Measurements from ENCODE around the gene ST3GAL2. TPM values are rescaled to one million over a fixed set of nuclear protein-coding genes. Genes with fewer than 3 reads are reported as not detected.
A peak's percentile ranks its signal among the peaks of the same experiment; 100 is the strongest.

ST3GAL2 gene
- total and polyA plus RNA-seq, 10 of the 15 experiments (the other 5 are each of a cell fraction or from before 2014, with no cell fraction given), result 0.95 to 61.7 (median 25.9) TPM

- TF ChIP-seq EED (IDR thresholded peaks at IDR 0.05; ENCODE audit: low read depth) (peak; percentile 93), ELK1 (IDR thresholded peaks at IDR 0.05; ENCODE audit: low read depth, low read length) (no peak), PRDM15 (CRISPR knock-in tag; IDR thresholded peaks at IDR 0.05) (no peak), IRF4 (IDR thresholded peaks at IDR 0.05; ENCODE audit: low read depth, low read length) (peak; percentile 94), E4F1 (IDR thresholded peaks at IDR 0.05; ENCODE audit: borderline replicate concordance, partially characterized antibody) (no peak), SREBF1 (IDR thresholded peaks at IDR 0.05; ENCODE audit: low read length) (no peak), HDAC2 (IDR thresholded peaks at IDR 0.05) (no peak), YY1 (IDR thresholded peaks at IDR 0.05; ENCODE audit: low read depth, low read length) (peak; percentile 55; the same call in 1 of the 2 replicates), ZBTB4 (CRISPR knock-in tag; IDR thresholded peaks at IDR 0.05) (no peak), LARP7 (IDR thresholded peaks at IDR 0.05) (no peak), POLR2AphosphoS5 (IDR thresholded peaks at IDR 0.05; ENCODE audit: low read length) (peak; percentile 60; the same call in 1 of the 2 replicates), TBL1XR1 (IDR thresholded peaks at IDR 0.05; ENCODE audit: low read depth, low read length) (peak; percentile 70), RAD21 (IDR thresholded peaks at IDR 0.05; ENCODE audit: insufficient read depth, low read depth, low read length) (no peak)
- TF ChIP-seq, protein P1, sequence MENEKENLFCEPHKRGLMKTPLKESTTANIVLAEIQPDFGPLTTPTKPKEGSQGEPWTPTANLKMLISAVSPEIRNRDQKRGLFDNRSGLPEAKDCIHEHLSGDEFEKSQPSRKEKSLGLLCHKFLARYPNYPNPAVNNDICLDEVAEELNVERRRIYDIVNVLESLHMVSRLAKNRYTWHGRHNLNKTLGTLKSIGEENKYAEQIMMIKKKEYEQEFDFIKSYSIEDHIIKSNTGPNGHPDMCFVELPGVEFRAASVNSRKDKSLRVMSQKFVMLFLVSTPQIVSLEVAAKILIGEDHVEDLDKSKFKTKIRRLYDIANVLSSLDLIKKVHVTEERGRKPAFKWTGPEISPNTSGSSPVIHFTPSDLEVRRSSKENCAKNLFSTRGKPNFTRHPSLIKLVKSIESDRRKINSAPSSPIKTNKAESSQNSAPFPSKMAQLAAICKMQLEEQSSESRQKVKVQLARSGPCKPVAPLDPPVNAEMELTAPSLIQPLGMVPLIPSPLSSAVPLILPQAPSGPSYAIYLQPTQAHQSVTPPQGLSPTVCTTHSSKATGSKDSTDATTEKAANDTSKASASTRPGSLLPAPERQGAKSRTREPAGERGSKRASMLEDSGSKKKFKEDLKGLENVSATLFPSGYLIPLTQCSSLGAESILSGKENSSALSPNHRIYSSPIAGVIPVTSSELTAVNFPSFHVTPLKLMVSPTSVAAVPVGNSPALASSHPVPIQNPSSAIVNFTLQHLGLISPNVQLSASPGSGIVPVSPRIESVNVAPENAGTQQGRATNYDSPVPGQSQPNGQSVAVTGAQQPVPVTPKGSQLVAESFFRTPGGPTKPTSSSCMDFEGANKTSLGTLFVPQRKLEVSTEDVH (IDR thresholded peaks at IDR 0.05; ENCODE audit: low read depth, partially characterized antibody), result no peak
These were observed 37.5 kb upstream of the ST3GAL2 start (continued) for GRCh38 chr16:70476272-70477020.

Measured in GM12878 (cell line).